DND-41 (cell line): ENCODE results near the gene SOX21.

ENCODE experiments used
- ATAC-seq: fragments of 200-7000 bp; cut with Tn5 transposase; 3 replicates; pipeline ENCODE4 v1.9.1; 2021; ENCODE audit warnings: low read depth; ENCODE audit not compliant: insufficient read depth
- DNase-seq: peaks from one replicate; pipeline ENCODE4 v3.0.0-alpha.2; 2020
- H2AFZ ChIP-seq: 2 replicates; pipeline ENCODE4 v1.6.0; 2012; ENCODE audit warnings: low read depth, low read length
- H3K27ac ChIP-seq: 2 replicates; pipeline ENCODE4 v1.5.1; 2012; ENCODE audit warnings: low read length, inconsistent platforms
- H3K27me3 ChIP-seq: fragments of 200-600 bp; sonication (generic); 2 replicates; pipeline ENCODE4 v1.6.0; 2012; ENCODE audit warnings: low read length, mild to moderate bottlenecking, inconsistent platforms; ENCODE audit not compliant: insufficient read depth, poor library complexity
- H3K36me3 ChIP-seq: 2 replicates; pipeline ENCODE4 v1.5.1; 2012; ENCODE audit warnings: low read length, inconsistent platforms; ENCODE audit not compliant: insufficient read depth
- H3K4me1 ChIP-seq: 2 replicates; pipeline ENCODE4 v1.5.1; 2012; ENCODE audit warnings: mild to moderate bottlenecking, low read length; ENCODE audit not compliant: insufficient read depth
- H3K4me2 ChIP-seq: 2 replicates; pipeline ENCODE4 v1.6.0; 2012; ENCODE audit warnings: mild to moderate bottlenecking, moderate library complexity, low read length, inconsistent platforms; ENCODE audit not compliant: insufficient read depth
- H3K4me3 ChIP-seq, 2 experiments: fragments of 200-600 bp in 1 of 2; shearing (Covaris generic) in 1 of 2; 2 replicates each; pipeline ENCODE4 v1.5.1; 2012 to 2016; ENCODE audit warnings: inconsistent platforms in 2 of 2, low read length in 2 of 2, mild to moderate bottlenecking in 2 of 2, low read depth in 1 of 2, moderate library complexity in 1 of 2
- H3K79me2 ChIP-seq: 2 replicates; pipeline ENCODE4 v1.6.0; 2012; ENCODE audit warnings: low read length, inconsistent platforms; ENCODE audit not compliant: insufficient read depth
- H3K9ac ChIP-seq: 2 replicates; pipeline ENCODE4 v1.6.0; 2012; ENCODE audit warnings: low read depth, mild to moderate bottlenecking, inconsistent platforms, low read length, moderate library complexity
- H3K9me3 ChIP-seq: 2 replicates; pipeline ENCODE4 v1.5.1; 2012; ENCODE audit warnings: low read length, moderate library complexity, mild to moderate bottlenecking, inconsistent platforms; ENCODE audit not compliant: insufficient read depth, severe bottlenecking
- H4K20me1 ChIP-seq: 2 replicates; pipeline ENCODE4 v1.6.0; 2012; ENCODE audit warnings: low read length; ENCODE audit not compliant: insufficient read depth
- EZH2 ChIP-seq: IDR thresholded peaks from 3 replicates; pipeline ENCODE4 v1.6.1; 2012; ENCODE audit warnings: borderline replicate concordance, low read depth, mild to moderate bottlenecking, moderate library complexity, low read length, inconsistent platforms; ENCODE audit not compliant: severe bottlenecking
- TF ChIP-seq, protein P1 (sequence below): IDR thresholded peaks from 2 replicates; pipeline ENCODE4 v1.5.1; 2012; ENCODE audit warnings: borderline replicate concordance, low read length, moderate library complexity, mild to moderate bottlenecking; ENCODE audit not compliant: poor library complexity, severe bottlenecking; ENCODE audit errors: extremely low read depth

The SOX21 gene

GRCh38 chr13:94667190-94667589 lies 45.2 kb downstream of the SOX21 start:
- no peak overlapping the region for H3K4me2 ChIP-seq
- no peaks in the 10 kb centered on the region for H3K79me2 ChIP-seq
- H3K9ac ChIP-seq, result no peak overlapping the region
- H3K9me3 ChIP-seq, result no peaks in the 10 kb centered on the region
- DNase-seq, result no peak
- no peak overlapping the region for H3K27ac ChIP-seq
- H4K20me1 ChIP-seq, result no peaks in the 10 kb centered on the region
- no peaks in the 10 kb centered on the region for H3K36me3 ChIP-seq
- TF ChIP-seq EZH2, result no peak
- TF ChIP-seq, protein P1, sequence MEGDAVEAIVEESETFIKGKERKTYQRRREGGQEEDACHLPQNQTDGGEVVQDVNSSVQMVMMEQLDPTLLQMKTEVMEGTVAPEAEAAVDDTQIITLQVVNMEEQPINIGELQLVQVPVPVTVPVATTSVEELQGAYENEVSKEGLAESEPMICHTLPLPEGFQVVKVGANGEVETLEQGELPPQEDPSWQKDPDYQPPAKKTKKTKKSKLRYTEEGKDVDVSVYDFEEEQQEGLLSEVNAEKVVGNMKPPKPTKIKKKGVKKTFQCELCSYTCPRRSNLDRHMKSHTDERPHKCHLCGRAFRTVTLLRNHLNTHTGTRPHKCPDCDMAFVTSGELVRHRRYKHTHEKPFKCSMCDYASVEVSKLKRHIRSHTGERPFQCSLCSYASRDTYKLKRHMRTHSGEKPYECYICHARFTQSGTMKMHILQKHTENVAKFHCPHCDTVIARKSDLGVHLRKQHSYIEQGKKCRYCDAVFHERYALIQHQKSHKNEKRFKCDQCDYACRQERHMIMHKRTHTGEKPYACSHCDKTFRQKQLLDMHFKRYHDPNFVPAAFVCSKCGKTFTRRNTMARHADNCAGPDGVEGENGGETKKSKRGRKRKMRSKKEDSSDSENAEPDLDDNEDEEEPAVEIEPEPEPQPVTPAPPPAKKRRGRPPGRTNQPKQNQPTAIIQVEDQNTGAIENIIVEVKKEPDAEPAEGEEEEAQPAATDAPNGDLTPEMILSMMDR, result no peak
- no peaks in the 10 kb centered on the region for H3K4me1 ChIP-seq
- no peak overlapping the region for H3K4me3 ChIP-seq
- no peak for ATAC-seq
- H2AFZ ChIP-seq, result no peak overlapping the region
- no peaks in the 10 kb centered on the region for H3K27me3 ChIP-seq

GRCh38 chr13:94666065-94666464 lies 46.3 kb downstream of the SOX21 start:
- Histone ChIP-seq H3K4me1 (no peaks in the 10 kb centered on the region), H3K36me3 (no peaks in the 10 kb centered on the region), H2AFZ (no peak overlapping the region), H3K4me2 (no peak overlapping the region), H3K9me3 (no peaks in the 10 kb centered on the region), H3K4me3 (no peak overlapping the region), H3K27ac (no peak overlapping the region), H3K27me3 (peaks cover 2% of the 10 kb centered on the region), H3K79me2 (no peaks in the 10 kb centered on the region), H4K20me1 (no peaks in the 10 kb centered on the region), H3K9ac (no peak overlapping the region)
- TF ChIP-seq, protein P1, result no peak
- TF ChIP-seq EZH2, result no peak
- DNase-seq, result no peak
- ATAC-seq, result no peak

GRCh38 chr13:94664889-94665288 lies 47.5 kb downstream of the SOX21 start:
- H3K4me2 ChIP-seq, result no peak overlapping the region
- no peak overlapping the region for H2AFZ ChIP-seq
- H3K79me2 ChIP-seq, result no peaks in the 10 kb centered on the region

More at GRCh38 chr13:94664889-94665288, 47.5 kb downstream of the SOX21 start:
- no peaks in the 10 kb centered on the region for H3K4me1 ChIP-seq
- no peaks in the 10 kb centered on the region for H4K20me1 ChIP-seq
- H3K27me3 ChIP-seq, result peaks cover 4% of the 10 kb centered on the region
- DNase-seq (no peak), ATAC-seq (no peak)
- no peak overlapping the region for H3K9ac ChIP-seq
- no peaks in the 10 kb centered on the region for H3K36me3 ChIP-seq
- no peak for TF ChIP-seq EZH2
- TF ChIP-seq, protein P1, result no peak
- H3K9me3 ChIP-seq, result no peaks in the 10 kb centered on the region
- no peak overlapping the region for H3K4me3 ChIP-seq
- no peak overlapping the region for H3K27ac ChIP-seq
